Ishikawa (cell line): ENCODE measurements around the gene DHDDS.

Experiments used
- CEBPB ChIP-seq: IDR thresholded peaks from 2 replicates; pipeline ENCODE4 v1.6.1; 2012
- CREB1 ChIP-seq: IDR thresholded peaks from 2 replicates; pipeline ENCODE4 v1.6.1; 2012; ENCODE audit warnings: low read depth
- EGR1 ChIP-seq: IDR thresholded peaks from 2 replicates; pipeline ENCODE4 v1.6.1; 2012
- EP300 ChIP-seq: IDR thresholded peaks from 2 replicates; pipeline ENCODE4 v1.6.1; 2012; ENCODE audit warnings: borderline replicate concordance
- MAX ChIP-seq: IDR thresholded peaks from 2 replicates; pipeline ENCODE4 v1.6.1; 2012
- RAD21 ChIP-seq: IDR thresholded peaks from 2 replicates; pipeline ENCODE4 v1.6.1; 2012; ENCODE audit warnings: low read depth
- REST ChIP-seq: IDR thresholded peaks from 2 replicates; pipeline ENCODE4 v1.6.1; 2012; ENCODE audit warnings: low read depth, mild to moderate bottlenecking
- TAF1 ChIP-seq: IDR thresholded peaks from 2 replicates; pipeline ENCODE4 v1.6.1; 2012; ENCODE audit warnings: low read depth, mild to moderate bottlenecking
- TCF12 ChIP-seq: IDR thresholded peaks from 2 replicates; pipeline ENCODE4 v1.6.1; 2012; ENCODE audit warnings: low read depth
- USF1 ChIP-seq: IDR thresholded peaks from 2 replicates; pipeline ENCODE4 v1.6.1; 2012
- YY1 ChIP-seq: IDR thresholded peaks from 2 replicates; pipeline ENCODE4 v1.6.1; 2012; ENCODE audit warnings: low read depth
- ZBTB7A ChIP-seq: IDR thresholded peaks from 2 replicates; pipeline ENCODE4 v1.6.1; 2012; ENCODE audit warnings: low read depth

- TF ChIP-seq CEBPB (no peak), TCF12 (no peak), REST (no peak), CREB1 (no peak), ZBTB7A (no peak), YY1 (no peak), MAX (no peak), EP300 (no peak), RAD21 (no peak), USF1 (no peak), TAF1 (no peak), EGR1 (no peak)
These were observed 17.7 kb downstream of the DHDDS start for GRCh38 chr1:26449868-26450267.
